Measurements from ENCODE around the gene ABLIM1.

DNA sequence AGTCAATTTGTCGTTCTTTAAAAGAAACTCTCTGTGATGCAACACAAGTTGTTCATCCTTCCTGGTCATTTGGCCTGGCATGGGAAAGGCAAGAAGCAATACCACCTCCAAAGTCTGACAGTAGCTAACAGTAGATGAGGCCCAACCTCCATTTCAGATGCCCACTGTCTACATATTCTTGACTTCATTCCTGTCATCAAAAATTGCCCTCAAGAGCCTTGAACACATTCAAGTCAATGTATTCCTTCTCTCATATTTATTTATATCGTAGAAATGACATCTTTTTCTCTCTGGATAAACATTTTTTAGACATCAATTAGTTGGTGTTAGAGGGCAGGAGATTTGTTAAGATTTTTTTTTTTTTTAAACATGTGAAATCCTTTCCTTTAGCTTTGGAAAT lies 33.7 kb downstream of the ABLIM1 start:
- TF ChIP-seq FOXM1 (IDR thresholded peaks at IDR 0.05; ENCODE audit: borderline replicate concordance) = no peak
- TF ChIP-seq, protein P1, sequence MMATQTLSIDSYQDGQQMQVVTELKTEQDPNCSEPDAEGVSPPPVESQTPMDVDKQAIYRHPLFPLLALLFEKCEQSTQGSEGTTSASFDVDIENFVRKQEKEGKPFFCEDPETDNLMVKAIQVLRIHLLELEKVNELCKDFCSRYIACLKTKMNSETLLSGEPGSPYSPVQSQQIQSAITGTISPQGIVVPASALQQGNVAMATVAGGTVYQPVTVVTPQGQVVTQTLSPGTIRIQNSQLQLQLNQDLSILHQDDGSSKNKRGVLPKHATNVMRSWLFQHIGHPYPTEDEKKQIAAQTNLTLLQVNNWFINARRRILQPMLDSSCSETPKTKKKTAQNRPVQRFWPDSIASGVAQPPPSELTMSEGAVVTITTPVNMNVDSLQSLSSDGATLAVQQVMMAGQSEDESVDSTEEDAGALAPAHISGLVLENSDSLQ (IDR thresholded peaks at IDR 0.05) = no peak
- no peak for TF ChIP-seq L3MBTL2 (conservative IDR thresholded peaks at IDR 0.05)
- no peak for TF ChIP-seq TARDBP (IDR thresholded peaks at IDR 0.05)
- no peak for TF ChIP-seq FOXK2 (IDR thresholded peaks at IDR 0.05)
- TF ChIP-seq FOXA1 (IDR thresholded peaks at IDR 0.05) = no peak

Data from HEK293T (cell line).